HepG2 (cell line): Measurements from ENCODE around the gene GRIK4. TPM values are rescaled to one million over a fixed set of nuclear protein-coding genes. Genes with fewer than 3 reads are reported as not detected.

Experiments
- AHR ChIP-seq: IDR thresholded peaks from 2 replicates; pipeline ENCODE4 v1.6.1; 2018; ENCODE audit warnings: missing genetic modification reagents, missing compliant biosample characterization
- ELF4 ChIP-seq: sonication (generic); formaldehyde crosslinking; IDR thresholded peaks from 2 replicates; pipeline ENCODE4 v1.5.0; 2020; ENCODE audit warnings: missing genetic modification reagents, mild to moderate bottlenecking, moderate library complexity, borderline replicate concordance
- GATAD1 ChIP-seq: IDR thresholded peaks from 2 replicates; pipeline ENCODE4 v1.6.1; 2016; ENCODE audit warnings: missing genetic modification reagents, missing compliant biosample characterization
- MEIS2 ChIP-seq: sonication (generic); formaldehyde crosslinking; IDR thresholded peaks from 2 replicates; pipeline ENCODE4 v1.9.0; 2021; ENCODE audit warnings: mild to moderate bottlenecking, missing genetic modification reagents
- RXRA ChIP-seq: sonication (generic); formaldehyde crosslinking; IDR thresholded peaks from 2 replicates; pipeline ENCODE4 v1.5.1; 2020; ENCODE audit warnings: missing genetic modification reagents
- SALL1 ChIP-seq: sonication (generic); formaldehyde crosslinking; IDR thresholded peaks from 2 replicates; pipeline ENCODE4 v1.8.0; 2022; ENCODE audit warnings: mild to moderate bottlenecking, missing genetic modification reagents
- ZNF292 ChIP-seq: sonication (generic); formaldehyde crosslinking; IDR thresholded peaks from 2 replicates; pipeline ENCODE4 v1.8.1; 2022; ENCODE audit warnings: mild to moderate bottlenecking, low read depth, missing genetic modification reagents, borderline replicate concordance
- ZNF354B ChIP-seq: sonication (generic); formaldehyde crosslinking; IDR thresholded peaks from 2 replicates; pipeline ENCODE4 v1.8.0; 2022; ENCODE audit warnings: mild to moderate bottlenecking, missing genetic modification reagents
- ZNF530 ChIP-seq: sonication (generic); formaldehyde crosslinking; IDR thresholded peaks from 2 replicates; pipeline ENCODE4 v1.5.0; 2020; ENCODE audit warnings: low read depth, mild to moderate bottlenecking, missing genetic modification reagents
- ZNF546 ChIP-seq: sonication (generic); formaldehyde crosslinking; conservative IDR thresholded peaks from 2 replicates; pipeline ENCODE4 v1.8.1; 2023; ENCODE audit warnings: mild to moderate bottlenecking, missing genetic modification reagents
- ZNF703 ChIP-seq: sonication (generic); formaldehyde crosslinking; IDR thresholded peaks from 2 replicates; pipeline ENCODE4 v1.5.1; 2020; ENCODE audit warnings: missing genetic modification reagents, mild to moderate bottlenecking, moderate library complexity, borderline replicate concordance
- polyA plus RNA-seq, 8 experiments: library from polyadenylated mRNA; depleted of rRNA in 3 of 8; stranded (reverse) in 7 of 8; unstranded in 1 of 8; fragments of >200 nt; fragmentation: Illumina TruSeq in 4 of 8; extraction: Trizol in 4 of 8; gene quantifications; 2 replicates each; pipeline versions ENCODE4 v1.2.1 to v1.2.3, GENCODE V29; 2011 to 2016; ENCODE audit warnings: low read depth in 4 of 8, missing spikeins in 1 of 8, mixed read lengths in 1 of 8; ENCODE audit not compliant: insufficient read depth in 1 of 8
- total RNA-seq, 5 experiments: library from RNA; depleted of rRNA; stranded (reverse); fragments of >200 nt; fragmentation: Illumina TruSeq; extraction: Trizol; gene quantifications; 2 replicates each; pipeline ENCODE4 v1.2.3, GENCODE V29; 2016; ENCODE audit warnings: low read depth in 1 of 5
- TF ChIP-seq, protein P1 (sequence below): sonication (generic); formaldehyde crosslinking; IDR thresholded peaks from one replicate; pipeline ENCODE4 v1.5.1; 2020; ENCODE audit warnings: mild to moderate bottlenecking, missing genetic modification reagents; ENCODE audit errors: not compliant biosample characterization
- TF ChIP-seq, protein P2 (sequence below): sonication (generic); formaldehyde crosslinking; IDR thresholded peaks from 2 replicates; pipeline ENCODE4 v1.4.0; 2020; ENCODE audit warnings: missing genetic modification reagents
- TF ChIP-seq, protein P3 (sequence below): sonication (generic); formaldehyde crosslinking; conservative IDR thresholded peaks from 2 replicates; pipeline ENCODE4 v1.8.0; 2022; ENCODE audit warnings: low read depth, missing genetic modification reagents
- TF ChIP-seq, protein P4 (sequence below): sonication (generic); formaldehyde crosslinking; IDR thresholded peaks from 2 replicates; pipeline ENCODE4 v1.4.0; 2020; ENCODE audit warnings: mild to moderate bottlenecking, missing genetic modification reagents
- TF ChIP-seq, protein P5 (sequence below): sonication (generic); formaldehyde crosslinking; IDR thresholded peaks from 2 replicates; pipeline ENCODE4 v1.4.0; 2020; ENCODE audit warnings: mild to moderate bottlenecking, missing genetic modification reagents

Gene GRIK4
- total and polyA plus RNA-seq, 2 of the 13 experiments (the other 11 are each of a cell fraction or from before 2014, with no cell fraction given), result 0.04 to 0.07 TPM

DNA sequence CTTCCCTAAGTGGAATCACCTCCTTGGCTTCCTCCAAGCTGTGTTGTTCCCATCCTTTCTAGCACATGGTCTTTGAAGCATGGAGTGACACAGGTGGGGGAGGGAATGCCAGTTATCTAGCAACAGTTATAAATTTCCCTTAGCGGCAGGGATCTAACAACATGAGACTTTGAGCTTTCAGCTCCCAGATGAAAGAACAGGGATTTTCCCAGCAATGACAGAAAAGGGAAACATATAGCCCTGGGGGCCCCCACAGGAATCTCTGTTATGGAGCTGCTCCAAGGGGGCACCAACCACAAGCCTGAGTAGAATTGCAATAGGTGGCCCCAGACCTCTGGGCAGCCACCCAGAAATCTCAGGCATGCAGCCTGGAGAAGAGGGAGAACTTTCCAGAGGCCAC is 163.0 kb downstream of the GRIK4 start (continued):
- TF ChIP-seq, protein P1, sequence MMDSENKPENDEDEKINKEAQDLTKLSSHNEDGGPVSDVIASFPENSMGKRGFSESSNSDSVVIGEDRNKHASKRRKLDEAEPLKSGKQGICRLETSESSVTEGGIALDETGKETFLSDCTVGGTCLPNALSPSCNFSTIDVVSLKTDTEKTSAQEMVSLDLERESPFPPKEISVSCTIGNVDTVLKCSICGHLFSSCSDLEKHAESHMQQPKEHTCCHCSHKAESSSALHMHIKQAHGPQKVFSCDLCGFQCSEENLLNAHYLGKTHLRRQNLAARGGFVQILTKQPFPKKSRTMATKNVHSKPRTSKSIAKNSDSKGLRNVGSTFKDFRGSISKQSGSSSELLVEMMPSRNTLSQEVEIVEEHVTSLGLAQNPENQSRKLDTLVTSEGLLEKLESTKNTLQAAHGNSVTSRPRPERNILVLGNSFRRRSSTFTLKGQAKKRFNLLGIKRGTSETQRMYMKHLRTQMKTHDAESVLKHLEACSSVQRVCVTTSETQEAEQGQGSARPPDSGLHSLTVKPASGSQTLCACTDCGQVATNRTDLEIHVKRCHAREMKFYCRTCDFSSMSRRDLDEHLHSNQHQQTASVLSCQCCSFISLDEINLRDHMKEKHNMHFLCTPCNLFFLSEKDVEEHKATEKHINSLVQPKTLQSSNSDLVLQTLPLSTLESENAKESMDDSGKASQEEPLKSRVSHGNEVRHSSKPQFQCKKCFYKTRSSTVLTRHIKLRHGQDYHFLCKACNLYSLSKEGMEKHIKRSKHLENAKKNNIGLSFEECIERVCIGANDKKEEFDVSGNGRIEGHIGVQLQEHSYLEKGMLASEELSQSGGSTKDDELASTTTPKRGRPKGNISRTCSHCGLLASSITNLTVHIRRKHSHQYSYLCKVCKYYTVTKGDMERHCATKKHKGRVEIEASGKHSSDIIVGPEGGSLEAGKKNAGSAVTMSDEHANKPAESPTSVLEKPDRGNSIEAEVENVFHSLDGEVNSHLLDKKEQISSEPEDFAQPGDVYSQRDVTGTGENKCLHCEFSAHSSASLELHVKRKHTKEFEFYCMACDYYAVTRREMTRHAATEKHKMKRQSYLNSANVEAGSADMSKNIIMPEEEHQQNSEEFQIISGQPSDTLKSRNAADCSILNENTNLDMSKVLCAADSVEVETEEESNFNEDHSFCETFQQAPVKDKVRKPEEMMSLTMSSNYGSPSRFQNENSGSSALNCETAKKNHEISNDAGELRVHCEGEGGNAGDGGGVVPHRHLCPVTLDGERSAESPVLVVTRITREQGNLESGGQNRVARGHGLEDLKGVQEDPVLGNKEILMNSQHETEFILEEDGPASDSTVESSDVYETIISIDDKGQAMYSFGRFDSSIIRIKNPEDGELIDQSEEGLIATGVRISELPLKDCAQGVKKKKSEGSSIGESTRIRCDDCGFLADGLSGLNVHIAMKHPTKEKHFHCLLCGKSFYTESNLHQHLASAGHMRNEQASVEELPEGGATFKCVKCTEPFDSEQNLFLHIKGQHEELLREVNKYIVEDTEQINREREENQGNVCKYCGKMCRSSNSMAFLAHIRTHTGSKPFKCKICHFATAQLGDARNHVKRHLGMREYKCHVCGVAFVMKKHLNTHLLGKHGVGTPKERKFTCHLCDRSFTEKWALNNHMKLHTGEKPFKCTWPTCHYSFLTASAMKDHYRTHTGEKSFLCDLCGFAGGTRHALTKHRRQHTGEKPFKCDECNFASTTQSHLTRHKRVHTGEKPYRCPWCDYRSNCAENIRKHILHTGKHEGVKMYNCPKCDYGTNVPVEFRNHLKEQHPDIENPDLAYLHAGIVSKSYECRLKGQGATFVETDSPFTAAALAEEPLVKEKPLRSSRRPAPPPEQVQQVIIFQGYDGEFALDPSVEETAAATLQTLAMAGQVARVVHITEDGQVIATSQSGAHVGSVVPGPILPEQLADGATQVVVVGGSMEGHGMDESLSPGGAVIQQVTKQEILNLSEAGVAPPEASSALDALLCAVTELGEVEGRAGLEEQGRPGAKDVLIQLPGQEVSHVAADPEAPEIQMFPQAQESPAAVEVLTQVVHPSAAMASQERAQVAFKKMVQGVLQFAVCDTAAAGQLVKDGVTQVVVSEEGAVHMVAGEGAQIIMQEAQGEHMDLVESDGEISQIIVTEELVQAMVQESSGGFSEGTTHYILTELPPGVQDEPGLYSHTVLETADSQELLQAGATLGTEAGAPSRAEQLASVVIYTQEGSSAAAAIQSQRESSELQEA (CRISPR knock-in tag), result no peak
- TF ChIP-seq, protein P2, sequence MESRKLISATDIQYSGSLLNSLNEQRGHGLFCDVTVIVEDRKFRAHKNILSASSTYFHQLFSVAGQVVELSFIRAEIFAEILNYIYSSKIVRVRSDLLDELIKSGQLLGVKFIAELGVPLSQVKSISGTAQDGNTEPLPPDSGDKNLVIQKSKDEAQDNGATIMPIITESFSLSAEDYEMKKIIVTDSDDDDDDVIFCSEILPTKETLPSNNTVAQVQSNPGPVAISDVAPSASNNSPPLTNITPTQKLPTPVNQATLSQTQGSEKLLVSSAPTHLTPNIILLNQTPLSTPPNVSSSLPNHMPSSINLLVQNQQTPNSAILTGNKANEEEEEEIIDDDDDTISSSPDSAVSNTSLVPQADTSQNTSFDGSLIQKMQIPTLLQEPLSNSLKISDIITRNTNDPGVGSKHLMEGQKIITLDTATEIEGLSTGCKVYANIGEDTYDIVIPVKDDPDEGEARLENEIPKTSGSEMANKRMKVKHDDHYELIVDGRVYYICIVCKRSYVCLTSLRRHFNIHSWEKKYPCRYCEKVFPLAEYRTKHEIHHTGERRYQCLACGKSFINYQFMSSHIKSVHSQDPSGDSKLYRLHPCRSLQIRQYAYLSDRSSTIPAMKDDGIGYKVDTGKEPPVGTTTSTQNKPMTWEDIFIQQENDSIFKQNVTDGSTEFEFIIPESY, result no peak
- TF ChIP-seq ZNF546 (CRISPR knock-in tag), result no peak
- no peak for TF ChIP-seq AHR (CRISPR knock-in tag)
- no peak for TF ChIP-seq GATAD1 (CRISPR knock-in tag)
- TF ChIP-seq ZNF703, result no peak
- no peak for TF ChIP-seq ELF4 (CRISPR knock-in tag)
- TF ChIP-seq, protein P3, sequence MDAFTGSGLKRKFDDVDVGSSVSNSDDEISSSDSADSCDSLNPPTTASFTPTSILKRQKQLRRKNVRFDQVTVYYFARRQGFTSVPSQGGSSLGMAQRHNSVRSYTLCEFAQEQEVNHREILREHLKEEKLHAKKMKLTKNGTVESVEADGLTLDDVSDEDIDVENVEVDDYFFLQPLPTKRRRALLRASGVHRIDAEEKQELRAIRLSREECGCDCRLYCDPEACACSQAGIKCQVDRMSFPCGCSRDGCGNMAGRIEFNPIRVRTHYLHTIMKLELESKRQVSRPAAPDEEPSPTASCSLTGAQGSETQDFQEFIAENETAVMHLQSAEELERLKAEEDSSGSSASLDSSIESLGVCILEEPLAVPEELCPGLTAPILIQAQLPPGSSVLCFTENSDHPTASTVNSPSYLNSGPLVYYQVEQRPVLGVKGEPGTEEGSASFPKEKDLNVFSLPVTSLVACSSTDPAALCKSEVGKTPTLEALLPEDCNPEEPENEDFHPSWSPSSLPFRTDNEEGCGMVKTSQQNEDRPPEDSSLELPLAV (CRISPR knock-in tag), result no peak
- TF ChIP-seq RXRA, result no peak; the same call in 1 of the 2 replicates
- TF ChIP-seq, protein P4, sequence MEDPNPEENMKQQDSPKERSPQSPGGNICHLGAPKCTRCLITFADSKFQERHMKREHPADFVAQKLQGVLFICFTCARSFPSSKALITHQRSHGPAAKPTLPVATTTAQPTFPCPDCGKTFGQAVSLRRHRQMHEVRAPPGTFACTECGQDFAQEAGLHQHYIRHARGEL (CRISPR knock-in tag), result no peak
- TF ChIP-seq ZNF530 (CRISPR knock-in tag), result no peak
- TF ChIP-seq, protein P5, sequence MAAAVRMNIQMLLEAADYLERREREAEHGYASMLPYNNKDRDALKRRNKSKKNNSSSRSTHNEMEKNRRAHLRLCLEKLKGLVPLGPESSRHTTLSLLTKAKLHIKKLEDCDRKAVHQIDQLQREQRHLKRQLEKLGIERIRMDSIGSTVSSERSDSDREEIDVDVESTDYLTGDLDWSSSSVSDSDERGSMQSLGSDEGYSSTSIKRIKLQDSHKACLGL, result no peak
- no peak for TF ChIP-seq ZNF354B
- TF ChIP-seq SALL1 (CRISPR knock-in tag), result peak; percentile 71
- TF ChIP-seq ZNF292 (CRISPR knock-in tag), result peak; percentile 33; the same call in 1 of the 2 replicates
- TF ChIP-seq MEIS2 (CRISPR knock-in tag), result peak; percentile 70
